Hematopoietic multipotent progenitor cell treated with erythropoietin and hydrocortisone succinate and interleukin-3 and kit ligand, for 8 days (in vitro differentiated cells): ENCODE measurements around the gene RADX.
"Not testable (repeated sequence)": the region's sequence is repeated elsewhere in the genome, so short reads cannot be mapped to it uniquely, and the experiment has no call there.

Experiments
- DNase-seq: peaks from one replicate; pipeline ENCODE4 v3.0.0-alpha.2; 2015

RADX gene, protein sequence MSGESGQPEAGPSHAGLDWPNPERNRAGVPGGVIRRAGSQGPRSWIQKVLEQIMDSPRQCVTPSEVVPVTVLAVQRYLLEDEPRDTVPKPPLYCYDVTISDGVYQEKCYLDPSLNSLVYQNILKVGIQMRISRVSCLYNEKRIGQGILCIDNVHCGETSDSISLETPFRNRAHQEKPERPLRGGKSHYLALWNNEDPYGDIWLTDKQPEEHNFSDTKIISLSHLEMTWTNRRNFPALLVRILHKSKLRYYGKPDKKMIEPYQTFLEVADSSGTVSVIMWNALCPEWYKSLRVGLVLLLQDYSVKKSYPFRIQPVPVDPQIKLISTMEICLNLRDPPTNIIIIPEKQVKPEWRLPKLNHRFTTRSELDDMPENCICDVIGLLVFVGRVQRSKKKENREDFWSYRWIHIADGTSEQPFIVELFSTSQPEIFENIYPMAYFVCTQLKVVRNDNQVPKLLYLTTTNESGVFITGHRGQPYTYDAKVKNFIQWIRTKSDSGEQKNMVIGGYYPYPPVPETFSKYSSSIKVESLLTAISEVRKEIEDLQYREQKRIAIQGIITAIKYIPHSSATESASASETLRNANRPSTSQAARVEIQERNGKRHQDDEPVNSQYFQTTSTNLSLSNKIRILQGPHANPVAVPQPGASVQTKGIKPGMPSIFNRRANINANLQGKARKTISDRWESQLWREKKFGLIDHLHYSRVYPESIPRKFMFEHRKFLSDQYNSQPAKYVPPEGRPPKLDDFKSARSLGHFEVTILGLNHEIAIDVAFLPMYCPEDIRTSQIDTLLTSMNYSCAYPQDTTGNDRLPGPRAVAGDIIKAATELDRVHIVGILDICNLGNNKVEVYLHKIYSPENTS

DNA sequence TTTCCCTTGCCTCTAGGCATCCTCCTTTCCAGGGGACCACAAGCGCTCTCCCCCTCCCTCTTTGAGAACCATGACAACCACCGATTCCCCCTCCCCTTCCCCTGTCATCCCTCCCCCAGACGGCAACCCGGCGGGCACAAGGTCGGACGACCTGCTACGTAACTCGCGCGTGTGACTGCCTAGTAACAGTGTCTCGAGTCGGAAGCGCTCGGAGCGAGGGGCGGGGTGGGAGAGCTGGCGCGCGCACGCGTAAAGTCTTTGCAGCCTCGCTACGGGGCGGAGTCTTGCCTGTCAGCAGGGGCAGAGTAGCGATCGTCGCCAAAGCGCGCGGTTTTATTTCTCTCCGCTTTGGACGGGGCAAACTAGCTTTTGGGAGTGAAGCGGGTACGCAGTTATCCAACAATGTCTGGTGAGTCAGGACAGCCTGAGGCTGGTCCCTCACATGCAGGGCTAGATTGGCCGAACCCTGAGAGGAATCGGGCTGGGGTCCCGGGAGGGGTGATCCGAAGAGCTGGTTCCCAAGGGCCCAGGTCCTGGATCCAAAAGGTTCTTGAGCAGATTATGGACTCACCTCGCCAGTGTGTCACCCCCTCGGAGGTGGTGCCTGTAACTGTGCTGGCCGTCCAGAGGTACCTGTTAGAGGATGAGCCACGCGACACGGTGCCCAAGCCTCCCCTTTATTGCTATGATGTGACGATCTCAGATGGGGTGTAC lies at the start of gene RADX:
Gene RADX, plus strand, starts transcription at position 300 of the 714 bp plus-strand sequence. Its CDS starts 103 bp downstream, at position 403.
- peak; percentile 84 for DNase-seq

DNA sequence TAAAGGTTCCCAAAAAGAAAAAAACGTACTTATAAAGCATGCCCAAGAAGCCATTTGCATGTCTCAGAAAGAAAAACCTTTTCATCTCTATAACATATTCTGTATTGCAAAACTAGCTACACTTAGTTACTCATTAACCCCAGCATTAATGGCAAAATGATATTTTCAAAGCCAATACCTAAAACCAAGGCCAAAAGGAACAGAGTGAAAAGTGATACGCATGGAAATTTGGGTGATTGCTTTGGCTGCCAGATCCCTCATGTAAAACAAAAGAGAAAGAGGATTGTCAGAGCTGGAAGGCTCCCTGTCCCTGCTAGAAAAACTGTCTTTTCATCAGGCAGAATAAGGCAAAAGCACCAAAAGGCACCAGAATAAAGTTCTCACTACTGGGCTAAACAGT lies 46.8 kb upstream of the RADX start:
- no peak for DNase-seq

DNA sequence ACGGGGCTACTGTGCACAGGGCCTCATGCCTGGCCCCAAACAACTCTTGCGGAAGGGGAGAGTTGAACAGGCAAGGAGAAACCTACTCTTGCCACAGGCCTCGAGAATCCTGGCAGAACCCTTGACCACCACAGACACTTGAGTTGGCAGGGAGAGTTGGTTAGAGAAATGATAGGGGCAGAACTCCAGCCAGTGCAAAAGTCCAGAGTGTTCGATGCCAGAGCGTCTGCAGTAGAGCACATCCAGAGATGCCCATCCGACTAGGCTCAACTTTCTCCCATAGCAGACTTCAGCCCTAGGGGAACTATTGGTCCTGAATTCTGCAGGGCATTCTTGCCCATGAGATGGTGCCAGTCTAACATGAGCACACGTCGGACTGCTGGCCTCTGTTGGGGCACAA lies 45.4 kb upstream of the RADX start:
- DNase-seq: no peak

DNA sequence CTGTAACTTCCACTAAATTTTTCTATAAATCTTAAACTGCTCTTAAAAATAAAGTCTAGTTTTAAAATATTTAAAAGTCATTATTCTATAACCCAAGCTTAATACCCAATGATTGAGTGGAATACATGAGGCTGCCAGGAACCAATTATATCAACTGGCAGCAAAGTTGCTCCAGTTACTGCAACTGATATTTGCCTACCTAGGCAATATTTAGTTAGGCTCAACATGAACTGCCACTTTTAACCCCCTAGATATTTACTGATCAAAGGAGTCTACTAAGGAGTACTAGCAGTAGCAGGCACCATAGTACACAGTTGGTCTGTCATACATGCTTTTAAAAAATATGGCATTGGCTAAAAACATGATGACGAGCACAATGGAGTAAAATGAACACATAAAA lies 29.9 kb upstream of the RADX start:
- DNase-seq: no peak

DNA sequence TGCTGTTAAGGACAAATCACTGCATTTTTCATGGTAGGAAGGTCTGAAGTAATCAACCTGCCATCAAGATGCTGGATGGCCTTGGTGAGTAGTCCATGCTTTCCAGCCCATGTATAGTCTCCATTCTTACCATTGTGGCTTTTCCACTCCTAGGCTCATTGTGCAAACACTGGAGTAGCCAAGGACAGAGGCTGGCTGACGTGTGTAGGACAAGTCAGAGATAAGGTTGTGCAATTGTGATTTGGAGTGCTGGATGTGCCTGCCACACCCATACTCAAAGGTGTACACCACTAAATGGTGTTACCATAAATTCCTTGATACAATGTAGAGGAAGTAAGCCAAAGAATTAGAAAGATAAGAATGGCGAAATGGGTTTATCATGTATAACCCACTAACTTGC lies 26.3 kb upstream of the RADX start:
- DNase-seq: no peak

DNA sequence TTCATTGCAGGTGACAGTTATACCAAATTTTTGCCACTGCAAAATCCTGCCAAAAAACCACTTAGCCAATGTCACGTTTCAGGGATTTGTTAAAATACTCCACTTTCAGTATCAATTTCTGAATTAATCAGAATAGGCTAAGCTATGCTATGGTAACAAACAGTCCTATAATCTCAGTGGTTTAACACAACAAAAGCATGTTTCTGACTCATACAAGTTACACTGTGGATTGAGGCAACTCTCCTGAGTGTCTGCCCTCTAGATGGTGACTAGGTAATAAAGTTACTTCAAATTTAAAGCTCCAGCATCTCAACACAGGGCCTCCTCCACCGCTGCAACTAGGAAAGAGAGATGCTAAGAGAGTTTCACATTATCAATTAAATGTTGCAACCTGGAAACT lies 23.0 kb upstream of the RADX start:
- no peak for DNase-seq

DNA sequence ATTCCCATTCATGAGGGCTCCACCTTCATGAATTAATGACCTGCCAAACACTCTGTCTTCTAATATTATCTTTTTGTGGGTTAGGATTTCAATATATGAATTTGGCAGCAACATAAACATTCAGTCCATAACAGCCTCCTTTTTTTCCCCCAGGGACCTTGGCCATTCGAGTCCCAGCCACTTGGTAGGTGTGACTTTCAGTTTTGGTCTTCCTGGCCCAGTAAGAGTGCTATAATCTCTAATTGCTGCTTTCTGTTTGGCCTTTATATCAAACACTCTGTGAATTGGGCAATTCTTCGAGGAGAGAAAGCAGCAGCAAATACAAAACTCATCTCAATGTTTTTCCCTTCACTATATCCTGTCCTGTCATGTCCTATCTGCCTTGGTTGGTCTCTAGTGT lies 12.4 kb upstream of the RADX start:
- no peak for DNase-seq

DNA sequence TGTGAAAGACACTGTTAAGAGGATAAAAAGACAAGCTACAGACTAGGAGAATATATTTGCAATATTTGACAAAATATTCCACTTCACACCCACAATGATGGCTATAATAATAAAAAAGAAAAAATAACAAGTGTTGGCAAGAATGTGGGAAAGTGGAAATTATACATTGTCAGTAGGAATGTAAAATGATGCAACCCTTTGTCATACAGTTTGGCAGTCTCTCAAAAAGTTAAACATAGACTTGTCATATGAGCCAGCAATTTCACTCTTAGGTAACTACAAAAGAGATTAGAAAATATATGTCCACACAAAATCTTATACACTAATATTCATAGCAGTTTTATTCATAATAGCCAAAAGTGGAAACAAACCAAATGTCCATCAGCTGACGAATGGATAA lies 5.2 kb upstream of the RADX start:
- DNase-seq: no peak

DNA sequence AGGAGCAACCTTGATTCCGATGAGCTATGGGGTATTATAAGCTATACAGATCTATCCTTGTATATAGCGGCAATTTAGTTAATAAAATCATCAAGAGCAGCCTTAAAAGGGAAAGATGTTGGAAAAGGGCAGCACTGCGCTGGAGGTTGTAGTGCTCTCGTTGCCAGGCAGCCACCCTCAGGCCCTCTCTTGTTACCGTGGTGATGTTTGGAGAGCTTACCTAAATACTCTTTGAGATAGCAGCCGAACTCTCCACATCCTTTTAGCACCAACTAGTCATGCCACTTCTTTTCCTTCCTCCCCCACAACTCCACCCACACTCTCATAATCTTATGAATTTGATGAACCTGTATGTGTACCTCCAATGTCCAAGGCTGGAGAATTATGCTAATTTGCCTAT lies 3.8 kb upstream of the RADX start:
- no peak for DNase-seq

DNA sequence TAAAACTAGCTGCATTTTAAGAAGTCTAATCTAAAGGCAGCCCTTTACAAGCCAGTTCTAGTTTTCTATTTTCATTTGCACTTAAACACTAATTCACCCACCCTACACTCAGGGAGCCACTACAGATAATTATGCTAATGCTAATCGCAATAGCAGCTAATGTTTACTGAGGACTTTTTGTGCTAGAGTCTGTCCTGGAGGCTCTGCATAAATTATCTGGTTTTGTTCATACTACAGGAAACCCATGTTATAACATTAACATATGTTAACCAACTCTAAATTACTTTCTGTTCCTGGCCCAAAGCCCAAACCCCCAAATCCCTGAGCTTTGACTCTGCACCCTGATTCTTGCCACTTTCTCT lies 480 bp upstream of the RADX start:
- no peak for DNase-seq

DNA sequence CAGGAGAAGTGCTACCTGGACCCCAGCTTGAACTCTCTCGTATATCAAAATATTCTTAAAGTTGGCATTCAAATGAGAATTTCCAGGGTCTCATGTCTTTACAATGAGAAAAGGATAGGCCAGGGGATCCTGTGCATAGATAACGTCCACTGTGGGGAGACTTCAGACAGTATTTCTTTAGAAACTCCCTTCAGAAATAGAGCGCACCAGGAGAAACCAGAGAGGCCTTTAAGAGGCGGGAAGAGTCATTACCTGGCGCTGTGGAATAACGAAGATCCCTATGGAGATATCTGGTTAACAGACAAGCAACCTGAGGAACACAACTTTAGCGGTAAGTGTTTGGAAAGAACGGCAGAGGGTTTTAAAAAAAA lies 600 bp downstream of the RADX start:
- peak; percentile 18 for DNase-seq

DNA sequence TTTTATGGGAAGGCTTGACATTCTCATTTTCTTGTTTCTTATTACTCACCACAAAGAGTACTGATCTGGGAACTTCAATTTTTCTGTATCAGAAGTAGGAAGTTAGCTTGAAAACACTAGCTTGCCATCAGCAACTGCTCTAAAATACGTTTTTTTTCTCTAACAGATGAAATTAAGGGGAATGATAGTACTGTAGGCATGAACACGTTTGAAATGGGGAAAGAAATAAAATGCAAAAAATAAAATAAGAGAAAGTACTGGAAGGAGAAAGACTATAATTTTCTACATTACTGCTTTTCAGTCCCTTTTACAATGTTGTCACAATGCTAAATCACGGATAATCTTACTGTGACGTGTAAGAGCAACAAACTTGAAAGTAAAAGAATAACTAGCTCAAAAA lies 1.5 kb downstream of the RADX start:
- no peak for DNase-seq

DNA sequence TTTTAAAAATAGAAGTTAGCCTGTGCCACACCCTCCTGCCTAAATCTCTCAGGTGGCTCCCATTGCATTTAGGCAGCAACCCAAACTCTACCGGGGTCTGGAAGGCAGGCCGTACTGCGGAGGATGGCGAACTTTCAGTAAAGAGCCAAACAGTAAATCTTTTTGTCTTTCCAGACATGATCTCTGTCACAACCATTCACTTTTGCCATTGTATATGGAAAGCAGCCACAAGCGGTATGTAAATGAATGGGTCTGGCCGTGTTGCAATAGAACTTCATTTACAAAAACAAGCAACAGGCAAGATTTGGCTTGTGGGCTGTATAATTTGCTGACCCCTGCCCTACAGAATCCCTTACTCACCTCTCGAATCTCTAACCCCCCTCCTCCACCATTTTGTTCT lies 3.3 kb downstream of the RADX start:
- no peak for DNase-seq

DNA sequence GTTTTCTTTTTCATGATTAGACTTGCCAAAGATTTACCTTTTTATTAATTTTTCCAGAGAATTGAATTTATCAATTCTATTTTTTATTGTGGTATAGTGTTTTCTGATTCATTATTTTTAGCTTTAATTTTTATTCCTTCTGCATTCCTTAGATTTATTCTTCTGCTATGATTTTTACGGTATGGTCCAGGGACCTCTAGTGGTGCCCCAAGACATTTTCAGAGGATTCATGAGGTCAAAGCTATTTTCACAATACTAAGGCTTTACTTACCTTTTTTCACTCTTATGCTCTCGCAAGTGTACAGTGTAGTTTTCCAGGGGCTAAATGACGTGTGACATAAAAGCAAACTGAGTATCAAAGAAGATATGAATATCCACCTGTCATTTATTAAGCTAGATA lies 8.0 kb downstream of the RADX start:
- DNase-seq: no peak

DNA sequence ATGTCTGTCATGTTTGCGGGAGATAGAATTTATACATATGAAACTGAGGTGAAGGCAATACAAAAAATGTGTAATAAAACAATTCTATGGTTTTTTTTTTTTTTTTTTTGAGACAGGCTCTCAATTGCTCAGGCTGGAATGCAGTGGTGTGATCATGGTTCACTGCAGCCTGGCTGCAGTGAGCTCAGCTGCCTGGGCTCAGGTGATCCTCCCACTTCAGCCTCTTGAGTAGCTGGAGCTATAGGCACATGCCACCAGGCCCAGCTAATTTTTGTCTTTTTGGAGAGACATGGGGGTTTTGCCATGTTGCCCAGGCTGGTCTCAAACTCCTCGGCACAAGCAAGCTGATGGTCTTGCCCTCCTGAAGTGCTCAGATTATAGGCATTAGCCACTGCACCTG lies 10.1 kb downstream of the RADX start:
- DNase-seq: no peak

DNA sequence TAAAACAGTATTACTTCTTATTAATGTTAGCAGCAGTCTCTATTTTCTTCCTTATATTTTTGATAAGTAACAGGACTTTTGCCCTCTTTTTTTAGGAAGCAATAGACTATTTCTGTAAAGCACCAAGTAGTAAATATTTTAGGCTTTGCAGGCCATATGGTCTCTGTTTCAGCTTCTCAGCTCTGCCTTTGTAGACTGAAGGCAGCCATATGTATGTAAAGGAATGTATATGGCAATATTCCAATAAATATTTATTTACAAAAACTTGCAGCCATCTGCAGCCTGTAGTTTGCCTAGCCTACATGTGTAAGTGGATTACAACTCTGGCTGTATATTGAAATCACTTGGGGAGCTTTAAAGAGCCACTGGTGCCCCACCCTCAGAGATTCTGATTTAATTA lies 15.0 kb downstream of the RADX start:
- no peak for DNase-seq

DNA sequence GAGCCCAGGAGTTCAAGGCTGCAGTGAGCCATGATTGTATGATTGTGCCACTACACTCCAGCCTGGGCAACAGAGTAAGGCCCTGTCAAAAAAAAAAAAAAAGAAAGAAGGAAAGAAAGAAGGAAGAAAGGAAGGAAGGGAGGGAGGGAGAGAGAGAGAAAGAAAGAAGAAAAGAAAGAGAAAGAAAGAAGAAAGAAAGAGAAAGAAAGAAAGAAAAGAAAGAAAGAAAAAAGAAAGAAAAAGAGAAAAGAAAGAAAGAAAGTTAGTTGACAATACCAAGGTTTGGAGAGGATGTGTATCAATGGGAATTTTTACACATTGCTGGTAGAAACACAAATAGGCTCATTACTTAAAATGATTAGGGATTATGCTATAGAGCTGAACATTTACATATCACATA lies 19.8 kb downstream of the RADX start:
- no peak for DNase-seq

DNA sequence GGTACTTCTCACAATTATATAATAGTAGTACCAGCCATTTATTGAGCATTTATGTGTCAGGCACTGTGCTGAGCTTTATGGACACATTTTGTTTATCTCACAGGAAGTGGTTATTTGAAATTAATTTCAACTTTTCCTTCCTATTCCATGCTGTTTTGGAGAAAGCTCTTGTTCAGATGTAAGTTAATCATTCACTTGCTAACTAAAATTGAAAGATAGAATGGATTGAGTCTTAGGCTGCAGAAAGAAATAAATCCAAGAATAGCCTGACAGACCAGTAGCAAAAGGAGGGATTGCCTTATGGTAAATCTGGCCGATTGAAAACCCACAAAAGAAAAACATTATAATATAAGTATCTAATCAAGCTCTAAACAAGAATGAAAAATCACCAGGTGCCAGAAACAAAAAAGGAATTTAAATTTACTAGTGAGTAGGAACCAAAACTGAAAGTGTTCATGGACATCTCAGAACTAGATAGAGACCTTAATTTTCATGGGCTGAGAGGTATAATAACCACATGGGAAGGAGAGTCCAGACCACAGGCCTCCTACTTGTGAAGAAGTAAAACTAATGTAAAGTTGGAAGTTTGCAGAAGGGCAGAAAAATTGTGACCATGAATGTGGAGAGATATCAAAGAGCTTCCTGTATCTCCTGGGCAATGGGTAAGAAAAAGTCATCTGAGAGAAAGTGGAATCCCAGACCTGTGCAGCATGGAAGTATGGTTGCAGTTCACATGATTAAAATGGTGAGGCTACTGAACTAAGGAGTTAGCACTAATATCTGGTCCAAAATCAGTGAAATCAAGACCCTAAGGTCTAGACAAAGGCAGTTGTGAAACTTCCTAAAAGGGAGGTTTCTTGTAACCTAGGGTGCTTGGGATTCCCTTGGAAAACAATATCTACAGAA lies 38.0 kb downstream of the RADX start:
- DNase-seq: no peak

DNA sequence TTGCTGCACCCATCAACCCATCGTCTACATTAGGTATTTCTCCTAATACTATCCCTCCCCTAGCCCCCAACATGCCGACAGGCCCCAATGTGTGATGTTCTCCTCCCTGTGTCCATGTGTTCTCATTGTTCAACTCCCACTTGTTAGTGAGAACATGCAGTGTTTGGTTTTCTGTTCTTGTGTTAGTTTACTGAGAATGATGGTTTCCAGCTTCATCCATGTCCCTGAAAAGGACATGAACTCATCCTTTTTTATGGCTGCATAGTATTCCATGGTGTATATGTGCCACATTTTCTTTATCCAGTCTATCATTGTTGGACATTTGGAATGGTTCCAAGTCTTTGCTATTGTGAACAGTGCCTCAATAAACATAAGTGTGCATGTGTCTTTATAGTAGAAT lies 41.8 kb downstream of the RADX start:
- DNase-seq: not testable (repeated sequence)

DNA sequence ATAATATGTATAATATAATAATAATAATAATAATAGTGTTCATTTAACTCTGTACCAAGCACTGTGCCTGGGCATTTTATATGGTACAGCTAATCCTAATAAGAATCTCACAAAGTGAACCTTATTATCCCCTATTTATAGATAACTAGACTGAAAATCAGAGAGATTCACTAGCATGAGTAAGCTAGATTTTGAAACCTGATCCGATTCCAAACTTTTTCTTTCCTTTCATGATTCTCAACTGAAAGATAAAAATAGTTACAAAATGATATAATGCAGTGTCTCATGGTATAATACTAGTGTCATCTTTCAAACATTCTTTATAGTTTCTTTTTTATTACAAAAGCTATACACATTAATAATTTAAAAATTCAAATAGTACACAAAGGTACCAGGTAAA lies 58.9 kb downstream of the RADX start:
- DNase-seq: no peak

DNA sequence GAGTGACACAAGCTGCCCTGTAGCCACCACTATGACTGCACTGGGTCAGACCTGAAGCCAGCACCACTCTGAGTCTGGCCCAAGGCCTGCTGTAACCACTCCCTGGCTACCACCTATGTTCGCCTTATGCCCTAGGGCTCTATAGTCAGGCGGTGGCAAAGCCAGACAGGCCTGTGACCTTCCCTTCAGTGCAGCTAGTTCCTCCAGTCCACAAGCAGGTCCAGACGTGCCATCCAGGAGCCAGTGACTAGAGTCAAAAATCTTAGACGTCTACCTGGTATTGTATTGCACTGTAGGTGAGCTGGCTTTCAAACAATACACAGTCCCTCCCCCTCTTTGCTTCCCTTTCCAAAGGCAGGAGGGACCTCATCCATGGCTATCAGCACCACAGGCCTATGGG lies 60.7 kb downstream of the RADX start:
- no peak for DNase-seq

DNA sequence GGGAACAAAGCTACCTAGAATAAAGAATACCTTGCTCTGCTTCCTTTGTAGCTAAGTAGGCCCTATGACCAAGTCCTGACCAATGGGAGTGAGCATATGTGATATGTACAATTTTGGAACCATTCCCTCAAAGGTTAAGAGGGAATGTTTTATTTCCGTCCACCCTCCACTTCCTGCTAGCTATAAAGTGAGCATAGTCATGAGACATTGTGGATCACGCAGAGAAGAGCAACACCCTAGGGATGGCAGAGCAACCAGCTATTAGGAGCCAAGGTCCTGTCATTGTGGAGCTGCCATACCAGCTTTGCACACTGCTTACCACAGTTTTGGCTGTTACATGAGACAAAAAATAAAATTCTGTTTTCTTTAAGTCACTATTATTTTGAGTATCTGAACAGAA lies 68.9 kb downstream of the RADX start:
- DNase-seq: no peak

DNA sequence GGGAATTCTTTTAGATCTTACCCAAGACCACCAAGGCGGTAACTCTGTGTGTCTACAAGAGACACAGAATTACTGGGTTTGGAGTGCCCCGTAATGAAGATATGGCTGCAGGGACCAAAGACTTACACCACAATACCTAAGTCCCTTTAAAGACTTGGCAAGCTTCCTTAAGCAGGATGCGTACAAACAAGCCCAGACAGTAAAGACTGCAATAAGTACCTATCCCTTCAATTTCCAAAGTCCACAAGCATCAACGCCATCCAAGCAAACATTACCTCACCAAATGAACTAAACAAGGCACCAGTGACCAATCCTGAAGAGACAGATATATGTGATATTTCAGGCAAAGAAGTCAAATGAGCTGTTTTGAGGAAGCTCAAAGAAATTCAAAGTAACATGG lies 72.4 kb downstream of the RADX start:
- no peak for DNase-seq
